ENCODE results near the gene SIRT3.
A peak's percentile ranks its signal among the peaks of the same experiment; 100 is the strongest.

The SIRT3 gene

DNA sequence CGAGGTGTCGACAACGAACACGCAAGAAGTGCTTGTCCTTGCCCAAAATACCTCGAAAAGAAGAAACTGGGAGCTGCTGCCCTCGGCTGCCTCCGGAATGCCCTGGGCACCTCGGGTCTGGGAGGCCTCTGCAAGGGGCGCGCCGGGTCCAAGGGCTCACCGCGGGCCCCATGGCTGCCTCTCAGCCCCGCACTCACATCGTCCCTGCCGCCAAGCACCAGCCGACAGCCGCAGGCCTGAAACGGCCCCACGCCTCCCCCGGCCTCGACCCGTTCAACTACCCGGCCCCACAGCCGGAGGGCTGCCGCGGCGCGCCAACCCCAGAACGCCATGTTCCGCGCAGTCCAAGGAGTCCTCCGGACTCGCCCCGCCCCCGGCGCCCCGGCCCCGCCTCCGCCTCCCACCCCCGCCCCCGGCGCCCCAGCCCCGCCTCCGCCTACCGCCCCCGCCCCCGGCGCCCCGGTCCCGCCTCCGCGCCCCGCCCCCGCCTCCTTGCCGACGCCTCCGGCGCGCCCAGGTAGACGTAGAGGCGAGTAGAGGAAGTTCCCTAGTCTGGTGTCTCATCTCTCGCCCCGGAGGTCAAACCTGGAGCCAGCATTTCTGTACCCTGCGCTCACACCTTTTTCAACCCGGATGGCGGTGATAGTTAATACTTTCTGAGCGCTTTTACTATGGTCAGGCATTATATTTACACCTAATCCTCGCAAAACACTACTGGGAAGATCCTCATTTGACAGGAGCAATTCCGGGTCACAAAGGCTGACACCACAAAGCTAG, at the start of gene SIRT3:
Gene SIRT3 (minus strand): TSS at position 346 of the 777 bp plus-strand sequence. CDS start 14 bp downstream, at position 332.
- DNase-seq (ENCODE audit: low read depth): peak; percentile 52

DNA sequence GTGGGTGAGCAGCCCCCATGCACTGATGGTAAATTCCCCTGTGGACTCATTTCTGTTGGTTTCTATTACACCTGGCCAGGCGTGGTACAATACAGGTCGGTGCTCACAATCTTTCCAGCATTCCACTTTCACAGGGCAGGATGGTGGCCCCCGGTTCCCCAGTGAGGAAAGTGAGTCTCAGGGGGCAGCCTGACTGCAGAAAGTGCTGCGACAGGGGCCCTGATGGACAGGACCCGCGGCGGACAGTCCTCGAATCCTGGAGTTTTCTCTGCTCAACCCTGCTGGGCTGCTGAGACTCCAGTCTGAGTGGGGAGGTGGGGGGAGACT, 49.7 kb upstream of the SIRT3 start:
- no peak for DNase-seq (ENCODE audit: low read depth)

DNA sequence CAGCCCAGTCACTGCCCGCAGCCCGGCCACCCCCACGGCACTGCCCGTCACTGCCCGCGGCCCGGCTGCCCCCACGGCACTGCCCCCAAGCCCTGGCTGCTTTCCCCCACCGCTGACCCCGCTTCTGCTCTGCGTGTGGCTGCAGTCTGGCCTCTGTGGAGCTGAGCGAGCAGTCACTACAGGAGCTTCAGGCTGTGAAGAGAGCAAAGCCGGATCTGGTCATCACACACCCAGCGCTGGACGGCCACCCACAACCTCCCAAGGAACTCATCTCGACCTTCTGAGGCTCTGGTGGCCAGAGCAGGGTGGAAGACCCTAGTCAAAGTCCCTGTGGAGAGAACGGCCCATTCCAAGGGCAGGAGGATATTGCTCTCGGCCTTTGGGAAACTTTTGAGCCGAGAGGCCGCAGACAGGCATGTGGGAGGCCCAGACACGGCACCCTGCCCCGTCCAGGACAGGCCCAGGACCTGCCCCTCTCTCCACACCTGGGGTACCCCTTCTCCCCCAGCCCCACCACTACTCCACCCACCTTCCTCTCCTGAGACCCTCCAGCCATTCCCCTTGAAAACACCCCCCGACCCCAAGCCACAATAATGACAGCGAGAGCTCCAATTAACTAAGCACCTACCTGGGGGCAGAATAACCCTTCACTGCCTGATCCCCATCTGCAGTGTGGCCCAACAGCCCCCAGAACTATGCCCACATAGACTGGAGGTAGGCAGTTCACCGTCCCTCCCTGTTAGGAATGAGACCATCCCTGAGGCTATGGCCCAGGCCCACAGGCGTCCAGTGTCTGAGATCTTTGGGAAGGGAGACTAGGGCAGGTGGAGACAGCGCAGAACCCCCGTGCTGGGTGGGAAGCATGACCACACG, 49.1 kb upstream of the SIRT3 start:
- no peak for DNase-seq (ENCODE audit: low read depth)

DNA sequence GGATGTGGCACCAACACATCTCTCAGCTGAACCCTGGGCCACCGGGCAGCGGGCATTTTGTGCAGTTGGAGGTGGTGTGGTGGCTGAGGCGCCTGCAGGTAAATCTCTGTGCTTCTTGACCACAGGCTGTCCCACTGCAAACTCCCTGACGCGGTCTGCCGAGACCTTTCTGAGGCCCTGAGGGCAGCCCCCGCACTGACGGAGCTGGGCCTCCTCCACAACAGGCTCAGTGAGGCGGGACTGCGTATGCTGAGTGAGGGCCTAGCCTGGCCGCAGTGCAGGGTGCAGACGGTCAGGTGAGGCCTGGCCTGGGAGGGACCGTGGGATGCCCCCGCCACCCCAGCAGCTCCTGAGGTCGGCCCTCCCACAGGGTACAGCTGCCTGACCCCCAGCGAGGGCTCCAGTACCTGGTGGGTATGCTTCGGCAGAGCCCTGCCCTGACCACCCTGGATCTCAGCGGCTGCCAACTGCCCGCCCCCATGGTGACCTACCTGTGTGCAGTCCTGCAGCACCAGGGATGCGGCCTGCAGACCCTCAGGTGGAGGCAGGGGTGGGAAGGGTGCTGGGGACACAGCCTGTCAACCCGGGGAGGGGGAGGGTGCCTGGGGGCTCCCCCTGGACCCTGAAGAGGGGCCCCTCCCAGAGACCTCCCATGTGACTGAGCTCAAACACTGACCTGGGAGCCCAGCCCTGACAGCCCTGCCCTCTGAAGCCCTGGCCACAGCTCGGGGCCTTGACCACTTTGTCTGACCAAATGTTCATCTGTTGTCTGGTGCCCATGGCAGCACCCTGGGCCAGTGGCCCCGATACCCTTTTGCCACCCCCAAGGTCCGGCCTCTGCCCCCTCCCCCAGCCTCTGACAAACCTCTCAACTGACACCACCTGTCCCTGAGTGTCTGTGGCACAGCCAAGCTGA, 48.2 kb upstream of the SIRT3 start:
- DNase-seq (ENCODE audit: low read depth): no peak

DNA sequence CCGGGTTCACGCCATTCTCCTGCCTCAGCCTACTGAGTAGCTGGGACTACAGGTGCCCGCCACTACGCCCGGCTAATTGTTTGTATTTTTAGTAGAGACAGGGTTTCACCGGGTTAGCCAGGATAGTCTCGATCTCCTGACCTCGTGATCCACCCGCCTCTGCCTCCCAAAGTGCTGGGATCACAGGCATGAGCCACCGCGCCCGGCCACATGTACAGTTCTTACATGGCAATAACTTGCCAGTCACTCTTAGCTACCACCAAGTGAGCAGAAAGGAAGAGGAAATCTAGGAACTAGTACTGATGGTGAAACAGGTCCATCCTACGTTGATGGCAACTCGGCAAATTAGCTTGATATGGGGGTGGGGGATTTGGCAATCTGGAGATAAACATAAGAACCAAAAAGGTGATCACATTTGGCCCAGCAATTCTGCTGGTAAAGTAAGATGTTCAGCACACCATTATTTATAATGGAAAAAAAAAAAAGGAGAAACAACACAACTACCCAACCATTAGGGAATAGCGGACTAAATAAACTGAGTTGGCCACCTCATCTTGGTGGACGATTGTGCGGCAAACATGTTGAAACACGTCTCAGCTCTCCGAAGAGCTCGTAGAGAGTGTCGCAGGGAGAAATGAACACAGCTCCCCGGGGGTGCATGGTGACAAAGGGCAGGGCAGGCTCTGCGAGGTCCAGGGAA, 47.4 kb upstream of the SIRT3 start:
- DNase-seq (ENCODE audit: low read depth): no peak

DNA sequence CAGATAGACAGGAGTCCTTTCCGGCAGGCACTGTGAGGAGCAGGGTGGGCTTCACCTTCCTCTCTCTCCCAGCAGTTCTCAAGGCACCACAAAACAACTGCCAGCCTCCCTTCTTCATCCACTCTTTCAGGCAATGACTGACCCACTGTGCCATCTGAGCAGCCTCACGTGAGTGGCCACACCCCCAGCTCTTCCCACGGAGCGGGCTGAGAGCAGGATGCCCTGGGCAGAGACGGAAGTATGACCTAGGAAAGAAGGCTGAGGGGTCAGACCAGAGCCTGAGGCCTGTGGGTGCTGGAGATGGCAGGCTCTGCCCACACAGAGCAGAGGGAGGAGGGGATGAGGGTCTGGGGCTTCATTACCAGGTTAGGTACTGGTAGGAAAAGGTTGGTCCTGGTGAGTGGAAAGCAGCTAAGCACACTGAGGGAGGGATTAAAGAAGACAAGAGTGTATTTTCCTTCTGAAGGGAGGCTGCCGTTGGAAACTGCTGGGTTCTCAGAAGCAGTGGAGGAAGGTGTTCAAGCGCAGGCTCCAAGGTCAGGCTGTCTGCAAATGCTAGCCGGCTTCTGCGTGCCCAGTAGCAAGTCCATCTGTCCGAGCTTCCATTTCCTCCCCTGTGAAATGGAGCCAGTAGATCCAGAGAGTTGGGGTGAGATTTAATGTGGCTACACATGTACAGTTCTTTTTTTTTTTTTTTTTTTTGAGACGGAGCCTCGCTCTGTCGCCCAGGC, 46.7 kb upstream of the SIRT3 start:
- DNase-seq (ENCODE audit: low read depth): no peak

DNA sequence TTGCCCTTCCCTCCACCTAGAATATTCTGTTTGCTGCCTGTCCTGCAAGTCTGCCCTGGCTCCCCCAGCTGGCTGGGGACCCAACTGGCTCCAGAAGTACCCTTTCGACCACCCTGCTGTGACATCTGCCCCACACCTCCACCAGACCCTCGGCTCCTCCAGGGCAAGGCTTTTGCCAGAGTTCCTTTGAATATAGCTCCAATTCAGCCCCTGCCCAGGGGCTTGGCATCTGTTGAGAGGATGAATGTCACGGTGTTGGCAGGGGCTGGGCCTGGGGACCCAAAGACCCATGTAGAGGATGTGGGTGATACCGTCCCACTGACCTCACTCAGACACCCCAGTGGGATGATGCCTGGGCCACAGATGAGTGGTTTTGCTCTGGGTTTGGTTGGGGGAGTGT, 46.0 kb upstream of the SIRT3 start:
- no peak for DNase-seq (ENCODE audit: low read depth)

DNA sequence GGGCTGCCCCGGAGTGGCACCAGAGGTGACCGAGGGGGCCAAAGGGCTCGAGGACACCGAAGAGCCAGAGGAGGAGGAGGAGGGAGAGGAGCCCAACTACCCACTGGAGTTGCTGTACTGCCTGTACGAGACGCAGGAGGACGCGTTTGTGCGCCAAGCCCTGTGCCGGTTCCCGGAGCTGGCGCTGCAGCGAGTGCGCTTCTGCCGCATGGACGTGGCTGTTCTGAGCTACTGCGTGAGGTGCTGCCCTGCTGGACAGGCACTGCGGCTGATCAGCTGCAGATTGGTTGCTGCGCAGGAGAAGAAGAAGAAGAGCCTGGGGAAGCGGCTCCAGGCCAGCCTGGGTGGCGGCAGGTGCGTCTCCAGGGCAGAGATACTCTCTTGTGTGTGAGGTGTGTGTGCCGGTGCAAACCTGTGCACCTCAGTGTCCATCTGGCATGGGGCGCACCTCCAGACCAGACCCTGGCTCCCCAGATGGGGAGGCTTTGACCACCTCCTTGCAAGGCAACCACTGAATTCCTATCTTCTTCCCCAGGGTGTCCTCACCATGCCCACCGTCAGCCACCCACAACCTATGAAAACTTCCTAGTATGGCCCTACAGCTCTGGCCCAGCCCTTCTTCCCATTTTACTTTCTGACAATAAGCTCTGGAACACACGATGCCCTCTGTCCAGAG, 45.5 kb upstream of the SIRT3 start:
- no peak for DNase-seq (ENCODE audit: low read depth)

DNA sequence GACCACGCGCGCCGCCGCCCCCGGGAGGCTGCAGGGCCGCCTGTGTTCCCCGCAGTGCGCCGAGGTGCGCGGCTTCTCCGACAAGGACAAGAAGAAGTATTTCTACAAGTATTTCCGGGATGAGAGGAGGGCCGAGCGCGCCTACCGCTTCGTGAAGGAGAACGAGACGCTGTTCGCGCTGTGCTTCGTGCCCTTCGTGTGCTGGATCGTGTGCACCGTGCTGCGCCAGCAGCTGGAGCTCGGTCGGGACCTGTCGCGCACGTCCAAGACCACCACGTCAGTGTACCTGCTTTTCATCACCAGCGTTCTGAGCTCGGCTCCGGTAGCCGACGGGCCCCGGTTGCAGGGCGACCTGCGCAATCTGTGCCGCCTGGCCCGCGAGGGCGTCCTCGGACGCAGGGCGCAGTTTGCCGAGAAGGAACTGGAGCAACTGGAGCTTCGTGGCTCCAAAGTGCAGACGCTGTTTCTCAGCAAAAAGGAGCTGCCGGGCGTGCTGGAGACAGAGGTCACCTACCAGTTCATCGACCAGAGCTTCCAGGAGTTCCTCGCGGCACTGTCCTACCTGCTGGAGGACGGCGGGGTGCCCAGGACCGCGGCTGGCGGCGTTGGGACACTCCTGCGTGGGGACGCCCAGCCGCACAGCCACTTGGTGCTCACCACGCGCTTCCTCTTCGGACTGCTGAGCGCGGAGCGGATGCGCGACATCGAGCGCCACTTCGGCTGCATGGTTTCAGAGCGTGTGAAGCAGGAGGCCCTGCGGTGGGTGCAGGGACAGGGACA, 44.8 kb upstream of the SIRT3 start:
- DNase-seq (ENCODE audit: low read depth): no peak

DNA sequence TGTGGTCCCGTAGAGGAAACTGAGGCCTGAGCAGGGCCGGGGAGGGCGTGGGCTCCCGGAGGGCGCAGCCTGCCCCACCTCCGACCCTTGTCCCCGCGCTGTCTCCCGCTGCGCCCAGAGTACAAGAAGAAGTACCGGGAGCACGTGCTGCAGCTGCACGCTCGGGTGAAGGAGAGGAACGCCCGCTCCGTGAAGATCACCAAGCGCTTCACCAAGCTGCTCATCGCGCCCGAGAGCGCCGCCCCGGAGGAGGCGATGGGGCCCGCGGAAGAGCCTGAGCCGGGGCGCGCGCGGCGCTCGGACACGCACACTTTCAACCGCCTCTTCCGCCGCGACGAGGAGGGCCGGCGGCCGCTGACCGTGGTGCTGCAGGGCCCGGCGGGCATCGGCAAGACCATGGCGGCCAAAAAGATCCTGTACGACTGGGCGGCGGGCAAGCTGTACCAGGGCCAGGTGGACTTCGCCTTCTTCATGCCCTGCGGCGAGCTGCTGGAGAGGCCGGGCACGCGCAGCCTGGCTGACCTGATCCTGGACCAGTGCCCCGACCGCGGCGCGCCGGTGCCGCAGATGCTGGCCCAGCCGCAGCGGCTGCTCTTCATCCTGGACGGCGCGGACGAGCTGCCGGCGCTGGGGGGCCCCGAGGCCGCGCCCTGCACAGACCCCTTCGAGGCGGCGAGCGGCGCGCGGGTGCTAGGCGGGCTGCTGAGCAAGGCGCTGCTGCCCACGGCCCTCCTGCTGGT, 44.0 kb upstream of the SIRT3 start:
- DNase-seq (ENCODE audit: low read depth): no peak

DNA sequence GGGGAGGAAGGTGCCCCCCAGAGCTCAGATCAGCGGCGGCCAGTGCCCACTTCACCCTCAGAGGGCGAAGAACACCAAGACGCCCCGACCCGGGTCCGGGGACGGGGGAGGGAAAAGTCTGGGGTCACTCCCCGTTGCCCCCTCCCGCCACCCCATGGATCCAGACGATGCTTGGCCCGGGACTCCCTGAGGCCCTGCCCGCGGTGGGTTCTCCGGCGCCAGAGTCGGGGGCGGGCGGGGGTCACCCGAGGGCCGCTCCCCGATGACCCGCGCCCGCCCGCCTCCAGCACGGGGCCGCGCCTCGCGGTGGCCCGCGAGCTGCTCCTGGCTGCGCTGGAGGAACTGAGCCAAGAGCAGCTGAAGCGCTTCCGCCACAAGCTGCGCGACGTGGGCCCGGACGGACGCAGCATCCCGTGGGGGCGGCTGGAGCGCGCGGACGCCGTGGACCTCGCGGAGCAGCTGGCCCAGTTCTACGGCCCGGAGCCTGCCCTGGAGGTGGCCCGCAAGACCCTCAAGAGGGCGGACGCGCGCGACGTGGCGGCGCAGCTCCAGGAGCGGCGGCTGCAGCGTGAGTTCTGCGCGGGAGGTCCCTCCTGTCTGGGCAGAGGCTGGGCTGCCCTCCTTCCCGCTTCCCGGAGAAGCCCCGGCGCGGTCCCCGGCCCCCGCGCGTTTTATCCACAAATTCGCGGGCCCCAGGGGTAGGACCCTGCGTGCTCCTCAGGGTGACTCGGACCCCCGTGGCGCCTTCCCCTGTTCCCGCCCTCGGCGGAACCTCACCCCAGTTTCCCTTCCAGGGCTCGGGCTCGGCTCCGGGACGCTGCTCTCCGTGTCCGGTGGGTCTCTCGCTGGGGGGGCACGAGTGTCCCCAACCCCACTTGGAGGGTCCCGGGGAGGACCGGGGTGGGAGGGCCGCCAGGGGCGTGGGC, 43.2 kb upstream of the SIRT3 start:
- DNase-seq (ENCODE audit: low read depth): no peak

DNA sequence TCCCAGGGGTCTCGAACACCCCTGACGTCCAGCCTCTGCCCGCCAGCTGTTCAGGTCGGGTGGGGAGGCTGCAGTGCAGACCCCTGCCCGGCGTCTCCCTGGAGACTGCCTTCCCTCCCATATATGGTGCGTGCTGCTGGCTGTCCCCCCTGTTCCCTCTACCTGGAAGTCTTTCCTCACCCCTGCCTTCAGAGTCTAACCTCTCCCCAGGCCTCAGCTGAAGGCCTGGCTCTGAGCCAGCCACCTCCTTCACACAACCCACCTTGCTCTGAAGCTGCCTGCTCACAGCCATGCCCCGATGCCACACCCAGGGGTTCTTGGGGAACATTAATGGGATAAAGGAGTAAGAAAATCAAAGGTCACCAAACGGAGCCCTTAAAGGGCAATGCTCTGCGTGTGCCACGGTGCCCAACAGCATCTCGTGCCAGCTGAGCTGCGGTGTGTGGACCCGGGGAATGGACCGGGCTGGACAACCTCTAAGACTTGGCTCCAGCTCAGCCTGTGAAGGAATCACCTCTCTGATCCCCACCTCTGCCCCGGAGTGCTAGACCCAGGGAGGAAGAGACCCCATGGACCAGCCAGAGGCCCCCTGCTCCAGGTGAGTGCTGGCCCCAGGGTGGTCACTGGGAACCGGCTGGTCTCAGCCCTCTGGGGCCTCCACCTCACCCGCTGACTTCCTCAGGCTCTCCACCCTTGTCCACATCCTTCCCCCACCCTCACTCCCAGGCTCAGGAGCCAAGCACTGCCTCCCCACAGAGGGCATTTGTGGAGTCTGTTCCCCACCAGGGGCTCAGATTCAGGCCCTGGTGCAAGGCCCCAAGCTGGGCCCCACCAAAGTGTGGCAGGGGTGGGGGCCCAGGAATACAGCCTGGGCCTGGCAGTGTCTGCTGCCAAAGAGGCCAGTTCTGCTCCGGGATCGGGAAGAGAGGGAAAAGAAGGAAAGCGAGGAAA, 42.1 kb upstream of the SIRT3 start, which contains the start of gene NLRP6:
Gene NLRP6 (plus strand): TSS at position 407 of the 951 bp plus-strand sequence. CDS start 163 bp downstream, at position 570.
- no peak for DNase-seq (ENCODE audit: low read depth)

DNA sequence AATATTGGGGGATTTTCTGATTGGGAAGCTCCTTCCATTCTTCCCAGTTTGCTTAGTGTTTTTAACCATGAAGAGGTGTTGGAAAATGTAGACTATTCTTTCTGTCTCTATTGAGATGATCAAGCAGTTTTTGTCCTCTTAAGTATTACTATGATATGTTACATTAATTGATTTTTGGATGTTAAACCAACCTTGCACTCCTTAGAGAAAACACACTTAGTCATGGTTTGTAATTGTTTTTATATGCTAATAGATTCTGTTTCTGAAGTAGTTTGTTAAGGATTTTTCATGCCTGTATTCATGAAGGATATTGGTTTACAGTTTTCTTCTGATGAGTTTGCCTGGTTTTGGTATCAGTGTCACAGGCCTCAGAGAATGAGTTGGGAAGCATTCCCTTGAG, 40.1 kb upstream of the SIRT3 start:
- DNase-seq (ENCODE audit: low read depth): no peak

DNA sequence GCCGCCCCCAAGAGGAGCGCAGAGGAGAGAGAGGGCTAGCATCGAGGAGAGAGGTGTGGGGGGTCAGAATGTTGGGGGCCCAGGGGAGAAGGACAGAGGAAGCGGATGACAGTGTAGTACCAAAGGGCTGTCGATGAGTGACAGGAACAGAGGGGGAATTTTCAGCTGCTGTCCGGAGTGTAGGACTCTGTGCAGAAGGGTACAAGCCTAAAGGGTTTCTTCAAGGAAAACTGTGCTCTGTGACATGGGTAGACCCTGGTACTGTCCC, 36.7 kb upstream of the SIRT3 start:
- DNase-seq (ENCODE audit: low read depth): no peak

DNA sequence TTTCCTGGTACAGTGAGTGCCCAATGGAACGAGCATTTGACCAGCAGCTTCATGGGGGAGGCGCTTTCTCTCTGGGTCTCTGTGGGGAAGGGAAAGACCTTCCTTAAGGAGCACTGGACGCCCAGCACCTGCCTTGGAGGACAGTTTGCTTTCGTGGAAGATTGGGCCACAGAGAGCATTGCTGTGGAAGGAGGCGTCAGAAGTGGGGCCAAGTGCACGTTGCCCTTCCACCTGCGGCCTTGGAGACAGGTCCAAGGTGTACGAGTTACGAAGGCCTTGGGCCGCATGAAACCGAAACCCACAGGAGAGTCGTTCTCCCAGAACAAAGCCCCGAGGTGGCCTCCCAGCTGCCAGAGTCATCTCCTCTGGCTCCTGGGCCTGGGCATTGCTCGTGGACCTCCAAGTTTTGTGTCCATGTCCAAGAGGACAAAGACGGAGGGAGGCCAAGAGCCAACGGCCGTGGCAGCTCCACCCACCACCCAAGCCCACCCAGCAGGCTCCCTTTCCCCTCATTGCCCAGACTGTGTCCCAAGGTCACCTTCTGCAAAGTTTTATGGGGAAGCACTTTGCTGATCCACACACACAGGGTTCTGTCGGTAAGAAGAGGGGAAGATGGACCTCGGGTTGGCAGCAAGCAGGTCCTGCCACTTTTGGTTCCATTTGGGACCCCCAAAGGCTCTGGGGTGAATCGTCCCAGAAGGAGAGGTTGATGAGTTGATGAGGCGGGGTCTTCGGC, 36.2 kb upstream of the SIRT3 start:
- no peak for DNase-seq (ENCODE audit: low read depth)

DNA sequence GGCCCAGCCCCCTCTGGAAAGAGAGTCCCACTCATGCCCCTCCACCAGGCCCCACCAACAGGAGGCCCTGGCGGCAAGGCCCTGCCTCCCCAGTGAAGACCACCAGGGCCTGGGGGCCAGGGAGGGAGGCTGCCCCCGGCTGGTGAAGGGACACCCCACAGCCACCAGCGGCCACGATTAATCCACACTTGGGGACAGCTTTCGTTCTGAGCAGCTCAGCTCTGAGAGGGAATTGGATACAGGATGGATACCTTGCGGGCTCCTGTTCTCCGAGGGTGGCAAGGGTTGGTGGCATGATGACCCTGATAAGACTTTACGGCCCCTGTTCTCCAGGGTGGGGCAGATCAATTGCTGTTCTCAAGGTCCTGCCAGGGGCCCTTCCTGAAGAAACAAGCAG, 35.2 kb upstream of the SIRT3 start:
- DNase-seq (ENCODE audit: low read depth): no peak

Data from stimulated activated CD8-positive, alpha-beta memory T cell treated with anti-CD3 and anti-CD28 coated beads, Interleukin-4, amount 100 ng/mL, for 24 hours (primary cell).